Measurements from ENCODE around the gene RMC1. TPM values are rescaled to one million over a fixed set of nuclear protein-coding genes. Genes with fewer than 3 reads are reported as not detected.

Gene RMC1
- total RNA-seq, 2 experiments from 2014 or later: 32.8 to 36.2 TPM

GRCh38 chr18:23539296-23539695 lies 36.0 kb downstream of the RMC1 start:
- Histone ChIP-seq H2AFZ (ENCODE audit: low read length) (no peak overlapping the region), H3K4me3 (ENCODE audit: low read depth, low read length, poor library complexity, severe bottlenecking) (no peak overlapping the region), H4K20me1 (ENCODE audit: insufficient read depth, low read length) (no peaks in the 10 kb centered on the region), H3K4me2 (ENCODE audit: low read length) (no peak overlapping the region), H3K79me2 (ENCODE audit: insufficient read depth, low read depth, low read length) (no peaks in the 10 kb centered on the region), H3K27ac (ENCODE audit: low read depth, low read length, poor library complexity, severe bottlenecking) (no peak overlapping the region), H3K4me1 (ENCODE audit: insufficient read depth, low read length, poor library complexity, severe bottlenecking) (no peaks in the 10 kb centered on the region), H3K9me2 (ENCODE audit: insufficient read depth, low read length) (no peaks in the 10 kb centered on the region), H3K9me3 (ENCODE audit: low read length) (no peaks in the 10 kb centered on the region), H3K36me3 (ENCODE audit: insufficient read depth, low read length) (peaks cover 98% of the 10 kb centered on the region)
- BruUV-seq (replicated peaks): no TSS peak
- intact Hi-C loops (cut with micrococcal nuclease; ENCODE audit: unreplicated experiment): no loop called here
- TF ChIP-seq CTCF (conservative IDR thresholded peaks at IDR 0.05; ENCODE audit: low read length): no peak
- CTCF ChIA-PET (ENCODE audit: unreplicated experiment): no interaction called here
- POLR2A ChIA-PET: no interaction called here
- DNase-seq (ENCODE audit: low spot score): no peak

- Histone ChIP-seq H3K9me2 (ENCODE audit: insufficient read depth, low read length) (no peaks in the 10 kb centered on the region), H3K9me3 (ENCODE audit: low read length) (no peaks in the 10 kb centered on the region), H3K79me2 (ENCODE audit: insufficient read depth, low read depth, low read length) (no peaks in the 10 kb centered on the region), H4K20me1 (ENCODE audit: insufficient read depth, low read length) (no peaks in the 10 kb centered on the region), H3K27ac (ENCODE audit: low read depth, low read length, poor library complexity, severe bottlenecking) (no peak overlapping the region), H3K36me3 (ENCODE audit: insufficient read depth, low read length) (peaks cover 98% of the 10 kb centered on the region), H3K4me2 (ENCODE audit: low read length) (no peak overlapping the region), H2AFZ (ENCODE audit: low read length) (no peak overlapping the region), H3K4me3 (ENCODE audit: low read depth, low read length, poor library complexity, severe bottlenecking) (no peak overlapping the region), H3K4me1 (ENCODE audit: insufficient read depth, low read length, poor library complexity, severe bottlenecking) (no peaks in the 10 kb centered on the region)
- no peak for TF ChIP-seq CTCF (conservative IDR thresholded peaks at IDR 0.05; ENCODE audit: low read length)
- TF ChIP-seq EZH2phosphoT487 (IDR thresholded peaks at IDR 0.05; ENCODE audit: borderline replicate concordance, low read depth, low read length): no peak
- no peak for DNase-seq (ENCODE audit: low spot score)
- no TSS peak for BruUV-seq (replicated peaks)
- intact Hi-C loops (cut with micrococcal nuclease; ENCODE audit: unreplicated experiment): no loop called here
- ChIA-PET POLR2A (interaction anchor here (0.6 to 1.5 kb wide), 3 partner anchors 20 to 964 kb away, joined by 3 to 5 read pairs (median 4); no protein-coding TSS in a partner anchor), CTCF (ENCODE audit: unreplicated experiment) (no interaction called here)
These were observed 36.7 kb downstream of the RMC1 start for GRCh38 chr18:23539911-23540525.

- H3K79me2 ChIP-seq (ENCODE audit: insufficient read depth, low read depth, low read length): no peaks in the 10 kb centered on the region
- no peak for DNase-seq (ENCODE audit: low spot score)
- H3K27ac ChIP-seq (ENCODE audit: low read depth, low read length, poor library complexity, severe bottlenecking): no peak overlapping the region
- H3K4me2 ChIP-seq (ENCODE audit: low read length): no peak overlapping the region
- no peak overlapping the region for H3K4me3 ChIP-seq (ENCODE audit: low read depth, low read length, poor library complexity, severe bottlenecking)
- H2AFZ ChIP-seq (ENCODE audit: low read length): no peak overlapping the region
- no TSS peak for BruUV-seq (replicated peaks)
- ChIA-PET POLR2A (interaction anchor here (0.6 to 1.5 kb wide), 3 partner anchors 20 to 580 kb away, joined by 3 to 4 read pairs (median 4); no protein-coding TSS in a partner anchor), CTCF (ENCODE audit: unreplicated experiment) (no interaction called here)
- H4K20me1 ChIP-seq (ENCODE audit: insufficient read depth, low read length): no peaks in the 10 kb centered on the region
- H3K36me3 ChIP-seq (ENCODE audit: insufficient read depth, low read length): peaks cover 96% of the 10 kb centered on the region
- H3K9me2 ChIP-seq (ENCODE audit: insufficient read depth, low read length): no peaks in the 10 kb centered on the region
- H3K9me3 ChIP-seq (ENCODE audit: low read length): no peaks in the 10 kb centered on the region
- intact Hi-C loops (cut with micrococcal nuclease; ENCODE audit: unreplicated experiment): no loop called here
- H3K4me1 ChIP-seq (ENCODE audit: insufficient read depth, low read length, poor library complexity, severe bottlenecking): no peaks in the 10 kb centered on the region
- TF ChIP-seq CTCF (conservative IDR thresholded peaks at IDR 0.05; ENCODE audit: low read length) (no peak), EZH2phosphoT487 (IDR thresholded peaks at IDR 0.05; ENCODE audit: borderline replicate concordance, low read depth, low read length) (no peak)
These were observed 37.6 kb downstream of the RMC1 start for GRCh38 chr18:23540867-23541266.
